M059J (cell line): ENCODE measurements around the gene MUC4. TPM values are rescaled to one million over a fixed set of nuclear protein-coding genes. Genes with fewer than 3 reads are reported as not detected.
"Not testable (repeated sequence)": the region's sequence is repeated elsewhere in the genome, so short reads cannot be mapped to it uniquely, and the experiment has no call there.

ENCODE experiments used
- DNase-seq: peaks from one replicate; pipeline ENCODE4 v3.0.0-alpha.2; 2012; ENCODE audit warnings: low read depth
- total RNA-seq: library from RNA; depleted of rRNA; stranded (reverse); fragments of >200 nt; shearing (Covaris generic); gene quantifications from 2 replicates; pipeline ENCODE4 v1.2.3, GENCODE V29; 2014

Gene MUC4
- total RNA-seq, 1 experiment from 2014 or later, result 0.05 TPM

DNA sequence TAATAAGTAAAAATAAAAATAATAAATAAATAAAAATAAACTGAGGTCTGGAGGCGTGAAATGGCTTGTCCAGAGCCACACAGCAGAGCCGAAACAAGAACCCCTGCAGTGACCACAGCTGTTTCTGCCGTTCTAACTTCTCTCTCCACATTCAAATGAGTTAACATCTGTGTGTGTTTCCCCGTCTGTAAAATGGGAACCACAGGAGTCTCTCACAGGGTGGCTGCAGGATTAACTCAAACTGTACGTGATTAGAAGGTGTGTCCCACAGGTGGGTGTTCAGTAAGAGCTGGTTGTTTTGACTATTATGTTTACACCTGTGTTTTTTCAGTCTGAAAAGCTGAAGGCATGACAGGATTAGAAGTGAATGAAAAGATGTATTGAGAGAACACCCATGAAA lies 27.0 kb upstream of the MUC4 start:
- DNase-seq, result no peak

DNA sequence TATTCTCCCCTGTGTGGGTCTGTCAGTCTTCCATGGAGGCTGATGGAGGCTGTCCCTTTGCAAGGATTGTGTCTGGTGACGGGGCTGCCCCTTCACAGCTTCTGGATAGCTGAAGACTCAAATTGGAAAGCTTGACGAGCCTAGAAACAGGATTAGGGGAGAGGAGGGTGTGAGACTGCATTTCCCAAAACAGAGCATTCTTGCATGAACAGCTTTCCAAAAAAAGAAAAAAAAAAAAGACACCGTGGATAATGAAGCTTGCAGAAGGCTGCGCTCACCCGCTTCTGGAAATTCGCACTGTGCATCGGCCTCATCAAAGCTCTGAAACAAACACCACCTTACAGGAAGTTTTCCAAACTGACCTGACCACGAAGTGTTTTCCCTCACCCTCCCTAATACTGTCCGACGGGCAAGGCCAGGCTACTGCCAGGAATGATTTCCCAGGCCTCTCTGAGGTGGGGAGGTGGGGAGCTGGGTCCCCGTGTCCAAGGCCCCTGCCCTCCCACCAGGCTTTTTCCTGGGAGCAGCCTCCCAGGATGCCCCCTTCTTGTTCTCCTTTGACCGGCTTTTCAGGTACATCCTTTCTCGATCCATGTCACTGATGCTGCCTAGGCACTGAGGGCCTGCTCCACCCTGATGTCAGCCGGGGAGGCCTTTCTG lies 24.9 kb upstream of the MUC4 start:
- no peak for DNase-seq

DNA sequence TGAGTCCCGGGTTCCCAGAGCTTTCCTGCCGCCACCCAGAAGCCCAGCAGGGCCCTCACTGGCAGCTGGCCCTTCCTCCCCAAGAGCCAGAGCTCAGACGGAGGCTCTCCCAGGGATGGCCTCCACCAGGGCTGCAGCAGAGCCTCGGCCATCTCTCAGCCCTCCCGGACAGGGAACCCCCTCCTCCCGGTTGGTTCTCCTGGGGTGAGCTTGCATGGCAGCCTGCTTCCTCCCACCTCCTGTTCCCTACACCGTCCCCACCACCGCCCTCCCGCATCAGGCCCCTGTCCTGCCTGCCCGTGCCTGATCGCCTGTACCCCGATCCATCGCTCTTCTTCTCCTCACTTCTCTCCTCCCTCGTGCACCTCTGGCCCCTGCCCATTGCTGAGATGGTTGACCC lies 24.1 kb upstream of the MUC4 start:
- DNase-seq, result no peak

DNA sequence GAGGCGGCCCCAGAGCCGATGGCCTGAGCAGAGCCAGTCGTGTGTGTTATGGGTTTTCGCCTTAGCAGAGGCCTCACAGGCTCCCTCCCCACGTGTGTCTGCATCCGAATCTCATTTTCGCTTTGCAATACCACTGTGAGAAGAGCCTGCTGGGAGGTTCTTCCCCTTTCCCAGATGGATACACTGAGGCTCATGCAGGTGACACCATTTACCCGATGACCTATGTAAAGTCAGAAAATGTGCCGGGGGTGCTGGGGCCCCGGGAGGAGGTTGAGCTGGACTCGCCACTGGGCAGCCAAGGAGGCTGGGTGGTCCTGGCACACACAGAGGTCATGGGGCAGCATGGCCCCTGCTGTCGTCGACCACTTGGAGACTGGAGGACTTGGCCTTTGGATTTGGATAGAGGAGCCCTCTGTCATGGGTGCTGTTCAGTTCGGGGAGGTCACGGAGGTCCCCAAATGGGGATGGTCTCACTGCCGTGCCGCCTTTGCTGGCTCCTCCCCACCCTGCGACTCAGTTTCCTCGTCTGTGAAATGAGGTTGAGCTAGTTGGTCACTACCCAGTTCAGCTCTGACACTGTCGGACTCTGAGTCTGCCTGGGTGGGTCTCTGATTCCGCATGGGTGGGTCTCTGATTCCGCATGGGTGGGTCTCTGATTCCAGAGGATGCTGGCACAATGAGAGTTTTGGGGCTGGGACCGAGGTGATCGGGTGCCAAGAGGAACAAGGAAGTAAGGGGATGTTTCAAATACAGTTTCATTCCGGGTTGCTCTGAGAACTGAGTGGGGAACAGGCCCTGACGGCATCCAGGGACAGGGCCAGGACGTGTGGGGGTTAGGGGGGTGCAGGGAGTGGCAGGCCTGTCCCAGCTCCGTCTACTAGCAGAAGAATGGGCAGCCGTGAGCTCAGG lies 23.2 kb upstream of the MUC4 start:
- DNase-seq, result no peak

DNA sequence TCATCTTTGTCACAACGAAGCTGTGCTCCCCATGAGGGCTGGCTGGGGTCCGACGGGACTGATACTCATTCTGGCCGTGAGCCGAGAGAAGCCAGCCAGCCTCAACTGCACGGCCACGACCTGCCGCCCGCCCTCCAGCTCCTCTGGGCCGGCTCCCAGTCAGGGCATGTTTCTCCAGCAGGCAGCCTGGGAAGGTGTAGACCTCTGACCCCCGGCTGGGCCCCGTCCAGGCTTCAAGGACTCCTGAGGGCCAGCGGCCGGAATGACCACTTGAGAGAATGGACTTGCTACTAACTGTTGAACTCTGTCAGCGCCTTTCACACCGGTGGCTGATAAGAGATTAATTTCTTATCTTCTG lies 18.1 kb upstream of the MUC4 start:
- no peak for DNase-seq

DNA sequence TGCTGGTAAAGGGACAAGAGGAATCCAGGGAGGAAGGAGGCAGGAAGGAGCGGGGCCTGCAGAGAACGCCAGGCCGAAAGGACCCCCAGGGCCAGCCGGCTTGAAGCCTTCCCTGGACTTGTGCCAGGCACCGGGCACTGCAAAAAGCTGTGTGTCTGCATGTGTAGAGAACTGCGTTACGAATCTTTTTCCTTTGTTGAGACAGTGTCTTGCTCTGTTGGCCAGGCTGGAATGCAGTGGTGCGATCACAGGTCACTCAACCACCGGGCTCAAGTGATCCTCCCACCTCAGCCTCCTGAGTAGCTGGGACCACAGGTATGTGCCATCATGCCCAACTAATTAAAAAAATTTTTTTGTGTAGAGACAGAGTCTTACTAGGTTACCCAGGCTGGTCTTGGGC lies 17.0 kb upstream of the MUC4 start:
- no peak for DNase-seq

DNA sequence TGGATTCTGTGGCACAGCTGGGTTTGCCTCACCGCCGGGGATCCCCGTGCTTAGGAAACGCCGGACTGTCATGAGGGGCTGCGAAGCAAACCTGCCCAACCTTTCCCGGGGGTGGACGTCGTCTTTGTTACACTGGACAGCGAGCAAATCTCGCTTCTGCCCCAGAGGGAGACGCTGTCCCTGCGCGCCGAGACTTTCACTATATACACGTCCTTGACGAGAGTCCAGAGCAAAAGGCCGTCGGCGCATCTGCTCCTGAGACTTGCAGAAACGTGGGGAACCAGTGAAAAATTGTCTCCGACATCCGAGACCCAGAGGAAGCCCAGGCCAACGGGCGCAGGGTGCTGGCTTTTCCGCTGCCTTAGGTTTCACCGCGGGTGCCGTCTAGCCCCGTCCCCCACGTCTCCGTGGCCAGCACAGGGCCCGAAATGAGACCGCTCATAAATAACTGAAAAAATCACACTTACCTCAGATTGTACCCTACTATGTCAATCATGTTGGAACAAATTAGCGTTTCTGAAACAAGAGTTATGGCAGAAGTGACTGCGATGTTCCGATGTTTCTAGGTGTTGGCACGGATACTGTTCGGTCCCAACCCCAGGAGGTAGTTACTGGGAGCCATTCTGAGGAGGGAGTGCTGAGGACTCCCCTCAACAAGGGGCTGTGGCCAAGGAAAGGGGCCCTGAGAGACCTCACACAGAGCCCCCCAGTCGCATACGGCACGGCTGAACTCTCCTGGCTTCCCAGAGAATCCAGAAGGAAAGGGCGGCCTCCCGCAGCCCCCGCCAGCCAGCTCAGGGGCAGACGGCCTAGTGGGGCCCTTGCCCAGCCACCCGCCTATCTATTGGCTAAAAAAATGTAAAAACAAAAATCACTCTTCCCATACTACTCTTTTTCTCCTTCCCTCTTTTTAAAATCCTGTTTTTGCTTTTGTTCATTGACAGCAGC lies 14.4 kb upstream of the MUC4 start:
- DNase-seq, result no peak

DNA sequence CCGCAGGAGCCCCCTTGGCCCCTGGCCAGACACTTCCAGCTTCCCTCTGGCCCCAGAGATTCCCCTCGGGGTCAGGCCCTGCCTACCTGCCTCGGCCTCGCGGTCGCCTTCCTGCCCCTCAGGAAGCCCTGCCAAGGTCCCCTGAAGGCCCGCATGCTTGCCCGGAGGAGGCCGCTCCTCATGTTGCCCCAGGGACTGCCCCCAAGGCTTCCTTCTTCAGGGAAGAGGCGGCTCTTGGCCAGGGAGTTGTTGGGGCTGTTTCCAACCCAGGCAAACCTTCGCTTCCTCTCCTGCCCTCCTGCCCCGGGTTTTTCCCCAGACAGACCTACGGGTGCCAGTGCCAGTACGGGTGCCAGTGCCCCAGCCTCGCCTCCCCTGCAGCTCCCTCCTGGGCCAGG lies 13.5 kb upstream of the MUC4 start:
- no peak for DNase-seq

DNA sequence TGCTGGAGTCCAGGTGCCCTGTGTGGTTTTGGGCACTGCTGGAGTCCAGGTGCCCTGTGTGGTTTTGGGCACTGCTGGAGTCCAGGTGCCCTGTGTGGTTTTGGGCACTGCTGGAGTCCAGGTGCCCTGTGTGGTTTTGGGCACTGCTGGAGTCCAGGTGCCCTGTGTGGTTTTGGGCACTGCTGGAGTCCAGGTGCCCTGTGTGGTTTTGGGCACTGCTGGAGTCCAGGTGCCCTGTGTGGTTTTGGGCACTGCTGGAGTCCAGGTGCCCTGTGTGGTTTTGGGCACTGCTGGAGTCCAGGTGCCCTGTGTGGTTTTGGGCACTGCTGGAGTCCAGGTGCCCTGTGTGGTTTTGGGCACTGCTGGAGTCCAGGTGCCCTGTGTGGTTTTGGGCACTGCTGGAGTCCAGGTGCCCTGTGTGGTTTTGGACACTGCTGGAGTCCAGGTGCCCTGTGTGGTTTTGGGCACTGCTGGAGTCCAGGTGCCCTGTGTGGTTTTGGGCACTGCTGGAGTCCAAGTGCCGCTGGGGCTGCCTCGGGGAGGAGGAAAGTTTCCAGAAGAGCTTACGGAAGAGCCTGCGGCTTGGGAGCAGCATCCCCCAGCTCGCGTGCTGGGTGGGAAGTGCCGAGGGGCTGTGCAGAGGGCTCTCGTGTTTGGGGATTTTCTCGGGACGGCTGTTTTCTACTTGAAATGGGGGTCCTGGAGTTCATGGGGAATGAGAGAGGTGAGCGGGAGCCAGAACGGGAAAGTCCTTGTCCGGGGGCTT lies 12.9 kb upstream of the MUC4 start:
- not testable (repeated sequence) for DNase-seq

DNA sequence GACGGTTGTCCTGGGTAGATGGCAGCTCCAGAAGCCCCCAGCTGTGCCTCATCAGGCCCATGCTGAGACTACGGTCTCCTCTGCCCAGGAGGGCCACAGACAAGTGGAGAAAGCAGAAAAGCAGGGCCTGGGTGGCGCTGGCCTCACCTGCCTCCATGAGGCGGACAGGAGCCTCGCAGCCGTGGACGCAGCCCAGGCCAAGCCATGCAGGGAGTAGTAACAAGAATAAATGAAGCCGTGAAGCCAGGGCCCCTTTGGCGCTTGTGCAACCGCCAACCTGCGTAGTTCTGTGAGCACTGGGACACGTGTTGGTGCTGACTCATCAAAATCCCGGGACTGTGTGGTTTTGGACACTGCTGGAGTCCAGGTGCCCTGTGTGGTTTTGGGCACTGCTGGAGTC lies 12.3 kb upstream of the MUC4 start:
- DNase-seq, result peak; percentile 83

DNA sequence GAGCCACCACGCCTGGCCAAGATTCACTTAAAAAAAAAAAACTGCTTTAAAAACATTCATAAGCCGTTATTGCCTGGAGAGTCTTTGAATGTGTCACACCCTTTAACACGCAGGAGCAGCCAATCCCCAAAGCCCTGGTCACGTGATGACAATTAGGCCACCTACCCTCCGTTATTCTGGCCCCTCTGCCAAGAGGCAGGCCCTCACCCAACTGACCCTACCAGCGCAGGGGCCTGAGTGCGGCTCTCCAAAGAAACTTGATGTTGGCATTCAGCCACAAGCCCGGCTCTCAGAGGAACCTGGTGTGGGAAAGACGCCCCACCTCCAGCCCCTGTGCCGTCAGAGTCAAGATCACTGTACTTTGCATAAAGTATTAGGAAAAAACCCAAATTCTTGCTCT lies 11.6 kb upstream of the MUC4 start:
- peak; percentile 34 for DNase-seq

DNA sequence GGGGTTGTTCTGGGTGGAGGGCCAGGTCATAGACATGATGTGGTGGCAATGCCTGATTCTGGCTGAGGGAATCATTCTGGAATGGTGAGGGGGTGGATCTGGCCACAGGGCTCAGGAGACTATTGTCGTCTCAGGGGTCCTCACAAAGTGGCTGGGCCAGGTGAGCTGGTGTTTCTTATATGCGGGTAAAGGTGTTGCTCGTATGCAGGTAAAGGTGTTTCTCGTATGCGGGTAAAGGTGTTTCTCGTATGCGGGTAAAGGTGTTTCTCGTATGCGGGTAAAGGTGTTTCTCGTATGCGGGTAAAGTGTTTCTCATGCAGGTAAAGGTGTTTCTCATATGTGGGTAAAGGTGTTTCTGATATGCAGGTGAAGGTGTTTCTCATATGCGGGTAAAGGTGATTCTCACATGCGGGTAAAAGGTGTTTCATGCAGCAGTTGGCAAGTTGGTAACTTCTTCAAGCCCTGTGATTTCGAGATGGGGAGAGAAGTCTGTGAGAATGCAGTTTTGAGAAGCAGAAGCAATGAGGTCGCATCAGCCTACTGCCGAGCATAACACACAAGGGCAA lies 10.5 kb upstream of the MUC4 start:
- no peak for DNase-seq

DNA sequence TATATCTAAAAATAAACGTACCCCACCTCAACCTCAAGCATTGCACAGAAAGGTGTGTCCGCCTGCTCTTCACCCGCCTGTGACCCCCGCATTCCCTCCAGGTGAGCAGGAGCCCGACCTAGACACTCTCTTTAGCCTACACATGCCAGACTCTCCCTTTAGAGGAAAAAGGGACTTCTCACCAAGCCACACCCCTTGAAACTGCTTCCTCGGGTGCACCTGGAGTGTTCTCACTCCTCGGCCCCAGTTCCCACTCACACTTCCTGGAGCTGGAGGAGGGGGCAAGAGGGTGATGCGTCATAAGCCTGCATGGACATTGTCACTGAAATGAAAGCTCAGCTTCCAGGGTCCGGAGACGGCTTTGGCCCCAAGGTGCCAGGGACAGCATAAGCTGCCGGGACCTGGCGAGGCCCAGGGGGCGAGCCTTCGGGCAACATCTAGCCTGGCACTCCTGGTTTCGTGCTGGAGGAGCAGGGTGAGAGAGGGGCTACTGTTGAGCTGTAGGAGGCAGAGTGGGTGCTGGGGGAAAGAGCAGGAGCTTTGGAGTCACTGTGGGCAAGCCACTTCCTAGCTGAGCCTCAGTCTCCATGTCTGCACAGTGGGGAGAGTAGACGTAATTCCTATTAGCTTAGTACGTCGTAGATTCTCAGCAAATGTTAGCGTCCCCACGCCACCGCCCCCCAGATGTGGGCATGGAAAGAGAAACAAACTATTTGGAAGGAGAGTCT lies 9.8 kb upstream of the MUC4 start:
- no peak for DNase-seq

DNA sequence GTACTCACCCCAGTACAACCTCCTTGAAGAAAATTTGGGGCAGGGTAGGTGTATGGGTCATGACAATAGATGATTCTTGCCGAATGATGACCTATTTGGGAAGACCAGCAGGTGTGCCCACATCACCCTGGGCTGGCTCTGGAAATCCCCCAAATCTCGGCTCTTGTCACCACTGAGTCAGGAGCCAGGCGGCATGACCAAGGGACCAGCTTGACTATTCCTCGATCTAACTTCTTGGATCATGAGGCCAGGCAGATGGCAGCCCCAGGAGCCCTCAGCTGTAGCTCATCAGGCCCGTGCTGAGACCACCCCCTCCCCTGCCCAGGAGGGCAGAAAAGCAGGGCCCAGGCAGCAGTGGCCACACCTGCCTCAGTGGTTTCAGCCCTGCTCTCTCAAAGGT lies 9.2 kb upstream of the MUC4 start:
- DNase-seq, result no peak

DNA sequence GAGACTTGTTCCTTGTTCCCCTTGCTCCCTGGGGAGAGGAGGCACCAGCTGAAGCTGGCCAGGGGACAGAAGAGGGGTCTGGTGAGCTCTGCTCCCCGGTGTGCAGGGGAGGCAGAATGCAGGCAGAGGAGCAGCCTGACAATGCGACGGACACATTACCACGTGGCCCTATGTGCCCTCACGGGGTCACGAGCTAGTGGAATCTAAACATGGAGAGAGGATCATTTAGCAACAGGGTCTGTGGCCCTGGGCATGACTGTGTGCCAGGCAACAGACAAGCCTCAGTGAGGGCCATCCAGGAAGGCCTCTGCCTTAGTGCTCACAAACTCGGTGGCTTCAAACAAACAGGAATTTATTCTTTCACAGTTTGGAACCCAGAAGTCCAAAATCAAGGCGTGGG lies 8.5 kb upstream of the MUC4 start:
- no peak for DNase-seq

DNA sequence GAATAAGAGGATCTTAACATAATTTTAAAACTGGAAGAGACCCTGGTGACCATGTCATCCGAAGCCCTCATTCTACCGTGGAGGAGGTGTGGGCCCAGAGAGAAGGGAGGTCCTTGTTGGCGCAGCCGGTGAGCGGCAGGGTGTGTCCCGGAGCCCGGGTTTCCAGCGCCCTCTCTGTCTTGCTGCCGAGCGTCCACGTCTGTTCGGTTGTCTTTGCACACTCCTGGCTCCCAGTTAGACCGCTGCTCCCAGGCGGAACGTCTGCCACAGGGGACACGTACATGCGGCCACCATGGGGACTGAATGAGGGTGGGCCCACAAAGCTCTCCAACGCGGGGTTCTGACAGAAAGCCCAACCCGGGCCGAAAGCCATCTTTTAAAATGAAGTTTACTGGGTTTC lies 6.6 kb upstream of the MUC4 start:
- DNase-seq, result no peak

DNA sequence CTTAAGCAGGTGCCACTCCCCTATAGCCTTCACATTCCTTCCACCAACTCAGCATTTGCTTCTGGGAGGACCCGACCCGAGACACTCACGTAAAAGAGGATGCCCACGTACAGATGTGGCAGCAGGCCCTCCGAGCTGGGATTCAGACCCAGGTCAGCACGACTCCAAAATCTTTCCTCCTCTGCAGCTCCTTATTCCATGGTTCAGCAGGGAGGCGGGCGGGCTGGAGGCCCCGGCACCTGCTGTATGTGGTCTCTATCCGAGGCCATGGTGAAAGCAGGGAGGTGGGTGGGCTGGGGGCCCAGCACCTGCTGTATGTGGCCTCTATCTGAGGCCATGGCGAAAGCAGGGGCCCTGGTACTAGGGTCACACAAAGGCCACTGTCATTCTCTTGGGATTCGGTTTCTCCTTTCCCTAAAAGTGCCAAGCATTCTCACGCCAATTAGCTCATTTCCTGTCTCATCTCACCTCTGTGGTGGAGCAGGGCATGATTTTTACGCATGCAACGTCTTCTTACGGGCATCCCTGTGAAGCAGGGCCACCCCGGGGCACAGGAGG lies 5.9 kb upstream of the MUC4 start:
- DNase-seq, result peak; percentile 78

DNA sequence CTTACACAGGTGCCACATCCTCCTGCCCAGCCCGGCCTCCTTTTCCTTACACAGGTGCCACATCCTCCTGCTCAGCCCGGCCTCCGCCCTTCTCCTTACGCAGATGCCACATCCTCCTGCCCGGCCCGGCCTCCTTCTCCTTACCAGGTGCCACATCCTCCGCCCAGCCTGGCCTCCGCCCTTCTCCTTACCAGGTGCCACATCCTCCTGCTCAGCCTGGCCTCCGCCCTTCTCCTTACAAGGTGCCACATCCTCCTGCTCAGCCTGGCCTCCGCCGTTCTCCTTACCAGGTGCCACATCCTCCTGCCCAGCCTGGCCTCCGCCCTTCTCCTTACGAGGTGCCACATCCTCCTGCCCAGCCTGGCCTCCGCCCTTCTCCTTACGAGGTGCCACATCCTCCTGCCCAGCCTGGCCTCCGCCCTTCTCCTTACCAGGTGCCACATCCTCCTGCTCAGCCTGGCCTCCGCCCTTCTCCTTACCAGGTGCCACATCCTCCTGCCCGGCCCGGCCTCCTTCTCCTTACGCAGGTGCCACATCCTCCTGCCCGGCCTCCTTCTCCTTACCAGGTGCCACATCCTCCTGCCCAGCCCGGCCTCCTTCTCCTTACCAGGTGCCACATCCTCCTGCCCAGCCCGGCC lies 4.7 kb upstream of the MUC4 start:
- DNase-seq, result not testable (repeated sequence)

DNA sequence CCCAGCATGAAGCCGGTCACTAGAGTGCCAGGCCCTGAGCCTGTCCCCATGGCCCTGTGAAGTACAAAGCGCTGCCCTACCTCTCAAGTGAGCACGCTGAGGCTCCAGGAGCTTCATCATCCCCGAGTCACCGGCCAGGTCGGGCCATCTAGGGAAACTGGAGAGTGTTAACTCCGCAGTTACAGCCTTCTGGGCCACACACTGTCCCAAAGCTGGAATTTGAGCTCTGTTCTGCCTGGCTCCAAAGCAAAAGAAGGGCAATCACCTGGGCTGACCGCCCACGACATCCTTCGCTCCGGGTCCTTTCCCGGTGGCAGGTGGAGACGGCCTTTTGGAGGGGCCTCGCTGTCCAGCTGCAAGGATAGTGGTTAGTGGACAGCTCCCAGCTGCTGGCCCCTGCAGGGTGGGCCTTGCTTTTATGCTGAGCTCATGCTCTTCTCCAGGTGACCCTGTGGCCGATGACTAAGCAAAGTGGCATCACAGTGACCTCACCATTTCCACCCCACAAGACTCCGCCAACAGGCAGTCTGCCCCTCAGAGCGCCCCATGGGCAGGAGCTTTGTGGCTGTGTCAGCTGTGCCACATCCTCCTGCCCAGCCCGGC lies 3.5 kb upstream of the MUC4 start:
- DNase-seq, result peak; percentile 94
